ENCODE results near the gene C1orf53.
A peak's percentile ranks its signal among the peaks of the same experiment; 100 is the strongest.

The C1orf53 gene

GRCh38 chr1:197908716-197909220 lies 6.3 kb downstream of the C1orf53 start:
- DNase-seq = no peak

GRCh38 chr1:197909384-197909783 lies 7.0 kb downstream of the C1orf53 start:
- peak in 1 of 2 experiments; percentile 23 for DNase-seq

GRCh38 chr1:197910120-197910991 lies 7.9 kb downstream of the C1orf53 start:
- peak in 1 of 2 experiments; percentile 38 for DNase-seq

- DNase-seq = peak; percentile 42 to 54
Observed at GRCh38 chr1:197911111-197911856, 8.9 kb downstream of the C1orf53 start.

GRCh38 chr1:197911857-197912696 lies 9.6 kb downstream of the C1orf53 start:
- DNase-seq = peak; percentile 45 to 50

GRCh38 chr1:197912739-197913494 lies 10.5 kb downstream of the C1orf53 start:
- DNase-seq = peak; percentile 45 to 47

- DNase-seq = no peak
Observed at GRCh38 chr1:197913495-197914276, 11.3 kb downstream of the C1orf53 start.

- no peak for DNase-seq
Observed at GRCh38 chr1:197914510-197914909, 12.1 kb downstream of the C1orf53 start.

GRCh38 chr1:197915260-197915861 lies 12.9 kb downstream of the C1orf53 start:
- DNase-seq = no peak

- peak; percentile 56 to 57 for DNase-seq
Observed at GRCh38 chr1:197915862-197916499, 13.6 kb downstream of the C1orf53 start.

GRCh38 chr1:197916500-197916983 lies 14.1 kb downstream of the C1orf53 start:
- no peak for DNase-seq

- DNase-seq = peak; percentile 59 to 60
Observed at GRCh38 chr1:197917805-197918651, 15.6 kb downstream of the C1orf53 start.

- peak in 1 of 2 experiments; percentile 41 for DNase-seq
Observed at GRCh38 chr1:197918807-197919345, 16.4 kb downstream of the C1orf53 start.

GRCh38 chr1:197919346-197920066 lies 17.1 kb downstream of the C1orf53 start:
- peak; percentile 38 to 48 for DNase-seq

- peak; percentile 45 to 49 for DNase-seq
Observed at GRCh38 chr1:197920067-197920396, 17.6 kb downstream of the C1orf53 start.

- DNase-seq = peak in 1 of 2 experiments; percentile 45
Observed at GRCh38 chr1:197920414-197921117, 18.1 kb downstream of the C1orf53 start.

Data from activated T-cell treated with anti-CD3 and anti-CD28 coated beads, Interleukin-2, amount 50 U/mL, for 48 hours (primary cell).